ENCODE measurements around the gene HDDC2. TPM values are rescaled to one million over a fixed set of nuclear protein-coding genes. Genes with fewer than 3 reads are reported as not detected.
A peak's percentile ranks its signal among the peaks of the same experiment; 100 is the strongest.

Gene HDDC2, protein sequence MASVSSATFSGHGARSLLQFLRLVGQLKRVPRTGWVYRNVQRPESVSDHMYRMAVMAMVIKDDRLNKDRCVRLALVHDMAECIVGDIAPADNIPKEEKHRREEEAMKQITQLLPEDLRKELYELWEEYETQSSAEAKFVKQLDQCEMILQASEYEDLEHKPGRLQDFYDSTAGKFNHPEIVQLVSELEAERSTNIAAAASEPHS
- total RNA-seq (2021) (50.1 and 55.2 TPM in 2 replicates), Bru-seq, nascent RNA (percentile 76 among the genes with signal in this experiment), BruChase-seq, experiment 1, labeled RNA remaining after a 2-hour chase (percentile 59 among the genes with signal in this experiment), BruChase-seq, experiment 2, labeled RNA remaining after a 6-hour chase (percentile 63 among the genes with signal in this experiment)
- long read RNA-seq, transcript HDDC2-201 (5 exons, 1,350 nt): minor isoform, 36 of 111 reads
- long read RNA-seq, transcript HDDC2-202 (6 exons, 918 nt): major isoform, 50 of 111 reads
- long read RNA-seq, partial matches to known transcripts: 4 of 111 reads
- long read RNA-seq, other reads (novel, unspliced or antisense): 21 of 111 reads

DNA sequence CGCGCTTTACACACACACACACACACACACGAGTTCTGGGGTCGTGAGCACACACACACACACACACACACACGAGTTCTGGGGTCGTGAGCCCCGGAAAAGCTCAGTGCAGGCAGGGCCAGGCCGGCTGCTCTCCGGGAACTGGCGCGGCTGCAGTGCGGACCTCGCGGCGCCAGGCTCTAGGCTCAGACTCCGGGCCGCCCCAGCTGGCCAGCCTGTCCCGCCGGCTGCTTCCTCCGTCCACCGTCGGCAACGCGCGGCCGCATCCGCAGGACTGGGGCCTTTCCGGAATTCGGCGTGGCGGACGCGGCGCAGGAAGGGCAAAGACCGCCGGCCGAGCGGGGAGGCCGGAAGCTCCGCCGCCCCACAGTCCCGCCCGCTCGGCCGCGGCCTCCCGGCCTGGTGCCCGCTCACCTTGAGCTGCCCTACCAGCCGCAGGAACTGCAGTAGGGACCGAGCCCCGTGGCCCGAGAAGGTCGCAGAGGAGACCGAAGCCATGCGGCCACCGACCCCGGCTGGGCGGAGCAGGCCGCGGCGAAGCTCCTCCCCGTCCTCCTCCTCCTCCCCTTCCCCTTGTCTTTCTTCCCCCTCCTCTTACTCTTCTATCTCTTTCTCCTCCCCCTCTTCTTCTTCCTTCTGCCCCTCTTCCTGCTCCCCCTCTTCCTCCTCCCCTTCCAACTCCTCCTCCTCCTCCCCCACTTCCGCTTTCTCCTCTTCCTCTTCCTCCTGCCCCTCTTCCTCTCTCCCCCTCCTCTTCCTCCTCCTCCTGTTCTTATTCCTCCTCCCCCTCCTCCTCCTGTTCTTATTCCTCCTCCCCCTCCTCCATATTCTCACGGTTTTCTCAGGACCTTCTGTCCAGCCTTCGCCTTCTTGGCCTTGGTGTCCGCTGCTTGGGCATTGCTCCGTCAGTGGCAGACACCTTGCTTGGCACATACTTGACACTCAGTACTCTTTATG, at the start of gene HDDC2:
TSS of gene HDDC2 (minus strand) at position 533 of the 957 bp plus-strand sequence. CDS start at position 498, 35 bp downstream.
- TF ChIP-seq, protein P1, sequence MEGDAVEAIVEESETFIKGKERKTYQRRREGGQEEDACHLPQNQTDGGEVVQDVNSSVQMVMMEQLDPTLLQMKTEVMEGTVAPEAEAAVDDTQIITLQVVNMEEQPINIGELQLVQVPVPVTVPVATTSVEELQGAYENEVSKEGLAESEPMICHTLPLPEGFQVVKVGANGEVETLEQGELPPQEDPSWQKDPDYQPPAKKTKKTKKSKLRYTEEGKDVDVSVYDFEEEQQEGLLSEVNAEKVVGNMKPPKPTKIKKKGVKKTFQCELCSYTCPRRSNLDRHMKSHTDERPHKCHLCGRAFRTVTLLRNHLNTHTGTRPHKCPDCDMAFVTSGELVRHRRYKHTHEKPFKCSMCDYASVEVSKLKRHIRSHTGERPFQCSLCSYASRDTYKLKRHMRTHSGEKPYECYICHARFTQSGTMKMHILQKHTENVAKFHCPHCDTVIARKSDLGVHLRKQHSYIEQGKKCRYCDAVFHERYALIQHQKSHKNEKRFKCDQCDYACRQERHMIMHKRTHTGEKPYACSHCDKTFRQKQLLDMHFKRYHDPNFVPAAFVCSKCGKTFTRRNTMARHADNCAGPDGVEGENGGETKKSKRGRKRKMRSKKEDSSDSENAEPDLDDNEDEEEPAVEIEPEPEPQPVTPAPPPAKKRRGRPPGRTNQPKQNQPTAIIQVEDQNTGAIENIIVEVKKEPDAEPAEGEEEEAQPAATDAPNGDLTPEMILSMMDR (conservative IDR thresholded peaks at IDR 0.05): no peak
- TF ChIP-seq EZH2 (IDR thresholded peaks at IDR 0.05; ENCODE audit: low read depth): no peak
- H3K36me3 ChIP-seq (ENCODE audit: low read depth): peaks cover 31% of the 10 kb centered on the region
- peak; percentile 67 to 68 for DNase-seq
- peak within 1 kb of the TSS; percentile 60 for H3K27ac ChIP-seq
- BruUV-seq (replicated peaks): TSS peak; percentile 27
- no peaks in the 10 kb centered on the region for H3K9me2 ChIP-seq (ENCODE audit: insufficient read depth)
- H3K27me3 ChIP-seq (ENCODE audit: insufficient read depth, low read depth): no peaks in the 10 kb centered on the region
- ChIA-PET POLR2A (ENCODE audit: unreplicated experiment) (interaction anchor here (0.6 kb wide), 1 partner anchor 178 kb away, joined by 3 read pairs; no protein-coding TSS in a partner anchor), CTCF (interaction anchor here (1.1 kb wide), 1 partner anchor 177 kb away, joined by 5 read pairs; no protein-coding TSS in a partner anchor)
- peaks cover 12% of the 10 kb centered on the region for H3K4me1 ChIP-seq (replicated peaks; ENCODE audit: insufficient read depth)
- peaks cover 28% of the 10 kb centered on the region for H3K79me2 ChIP-seq (ENCODE audit: low read depth)
- peak within 1 kb of the TSS; percentile 97 for H2AFZ ChIP-seq
- intact Hi-C loops (cut with micrococcal nuclease; ENCODE audit: unreplicated experiment): loop anchor here (2.0 to 10.0 kb wide), 3 partner anchors 99 to 337 kb away; partner anchors contain the start of gene RNF217
- no peaks in the 10 kb centered on the region for H3K9me3 ChIP-seq (ENCODE audit: insufficient read depth, low read depth)
- peak within 1 kb of the TSS; percentile 89 for H3K4me3 ChIP-seq
- no peaks in the 10 kb centered on the region for H4K20me1 ChIP-seq (ENCODE audit: insufficient read depth)
- peaks cover 8% of the 10 kb centered on the region; the same call in 1 of the 2 replicates for H3F3A ChIP-seq (ENCODE audit: insufficient read depth, low read depth)
- peak within 1 kb of the TSS; percentile 84 for H3K4me2 ChIP-seq

DNA sequence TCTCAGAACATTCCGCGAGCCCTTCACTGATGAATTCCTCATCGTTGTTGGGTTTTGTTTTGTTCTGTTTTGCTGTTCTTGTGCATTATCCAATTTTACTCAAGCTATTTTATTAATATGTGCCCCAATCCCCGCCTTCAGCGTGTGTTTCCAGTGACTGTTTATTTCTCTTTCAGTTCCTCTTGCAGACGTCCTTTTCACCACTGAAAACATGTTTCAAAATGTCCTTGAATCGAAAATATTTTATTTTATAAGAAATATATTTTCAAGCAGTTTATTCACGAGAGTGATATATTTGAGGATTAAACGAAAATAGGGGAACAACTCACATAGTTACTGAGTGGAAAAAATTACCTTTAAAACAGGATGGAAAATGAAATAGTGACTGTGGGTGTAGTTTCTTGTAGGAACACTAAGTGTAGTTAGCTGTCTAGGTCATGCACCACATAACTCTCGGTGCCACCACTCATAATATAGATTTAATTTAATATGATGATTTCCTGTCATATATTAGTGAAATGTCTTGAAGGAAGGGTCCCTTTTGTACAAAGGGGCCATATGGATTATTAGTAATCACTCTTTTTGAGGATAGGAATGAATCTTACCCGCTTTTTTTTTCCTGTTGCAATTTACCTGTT, 45.3 kb upstream of the HDDC2 start:
- no peak for DNase-seq
- no TSS peak for BruUV-seq (replicated peaks)
- intact Hi-C loops (cut with micrococcal nuclease; ENCODE audit: unreplicated experiment): no loop called here
- ChIA-PET CTCF (no interaction called here), POLR2A (ENCODE audit: unreplicated experiment) (no interaction called here)
- Histone ChIP-seq H2AFZ (no peak overlapping the region), H3K79me2 (ENCODE audit: low read depth) (no peaks in the 10 kb centered on the region), H3K4me1 (replicated peaks; ENCODE audit: insufficient read depth) (no peaks in the 10 kb centered on the region), H3K36me3 (ENCODE audit: low read depth) (no peaks in the 10 kb centered on the region), H3K9me2 (ENCODE audit: insufficient read depth) (no peaks in the 10 kb centered on the region), H3F3A (ENCODE audit: insufficient read depth, low read depth) (no peaks in the 10 kb centered on the region), H3K27me3 (ENCODE audit: insufficient read depth, low read depth) (no peaks in the 10 kb centered on the region), H3K27ac (no peak overlapping the region), H3K4me2 (no peak overlapping the region), H3K9me3 (ENCODE audit: insufficient read depth, low read depth) (no peaks in the 10 kb centered on the region), H4K20me1 (ENCODE audit: insufficient read depth) (no peaks in the 10 kb centered on the region), H3K4me3 (no peak overlapping the region)
- no peak for TF ChIP-seq EZH2 (IDR thresholded peaks at IDR 0.05; ENCODE audit: low read depth)
- TF ChIP-seq, protein P1 (conservative IDR thresholded peaks at IDR 0.05): no peak

All from PC-9 (cell line).